ENCODE measurements around the gene ZNF462. TPM values are rescaled to one million over a fixed set of nuclear protein-coding genes. Genes with fewer than 3 reads are reported as not detected.

ZNF462 gene
- total RNA-seq, 1 donor from 2014 or later: 10.8 TPM

- DNase-seq (ENCODE audit: low read depth): no peak
These were observed 131.5 kb downstream of the ZNF462 start for GRCh38 chr9:106994463-106994862.

GRCh38 chr9:107000218-107000617 is 137.3 kb downstream of the ZNF462 start:
- DNase-seq (ENCODE audit: low read depth): no peak

- no peak for DNase-seq (ENCODE audit: low read depth)
These were observed 142.2 kb downstream of the ZNF462 start for GRCh38 chr9:107005201-107005600.

- DNase-seq (ENCODE audit: low read depth): no peak
These were observed 144.4 kb downstream of the ZNF462 start for GRCh38 chr9:107007402-107007801.

GRCh38 chr9:107008011-107008410 is 145.0 kb downstream of the ZNF462 start:
- no peak for DNase-seq (ENCODE audit: low read depth)

- DNase-seq (ENCODE audit: low read depth): no peak
These were observed 145.5 kb downstream of the ZNF462 start for GRCh38 chr9:107008447-107008846.

GRCh38 chr9:107016383-107016782 is 153.4 kb downstream of the ZNF462 start:
- no peak for DNase-seq (ENCODE audit: low read depth)

- peak; percentile 64 for DNase-seq (ENCODE audit: low read depth)
These were observed 156.0 kb downstream of the ZNF462 start for GRCh38 chr9:107018861-107019545.

GRCh38 chr9:107020040-107020530 is 157.1 kb downstream of the ZNF462 start:
- DNase-seq (ENCODE audit: low read depth): peak; percentile 87

- no peak for DNase-seq (ENCODE audit: low read depth)
These were observed 161.2 kb downstream of the ZNF462 start for GRCh38 chr9:107024193-107024592.

GRCh38 chr9:107025260-107026035 is 162.5 kb downstream of the ZNF462 start:
- no peak for DNase-seq (ENCODE audit: low read depth)

GRCh38 chr9:107029146-107029545 is 166.2 kb downstream of the ZNF462 start:
- DNase-seq (ENCODE audit: low read depth): no peak

- DNase-seq (ENCODE audit: low read depth): no peak
These were observed 171.0 kb downstream of the ZNF462 start for GRCh38 chr9:107033966-107034365.

- DNase-seq (ENCODE audit: low read depth): no peak
These were observed 171.9 kb downstream of the ZNF462 start for GRCh38 chr9:107034831-107035230.

GRCh38 chr9:107036367-107036766 is 173.4 kb downstream of the ZNF462 start:
- DNase-seq (ENCODE audit: low read depth): no peak

- DNase-seq (ENCODE audit: low read depth): no peak
These were observed 176.6 kb downstream of the ZNF462 start for GRCh38 chr9:107039542-107039941.

GRCh38 chr9:107042606-107043005 is 179.6 kb downstream of the ZNF462 start:
- no peak for DNase-seq (ENCODE audit: low read depth)

GRCh38 chr9:107043886-107044285 is 180.9 kb downstream of the ZNF462 start:
- DNase-seq (ENCODE audit: low read depth): no peak

GRCh38 chr9:107044872-107045271 is 181.9 kb downstream of the ZNF462 start:
- no peak for DNase-seq (ENCODE audit: low read depth)

- no peak for DNase-seq (ENCODE audit: low read depth)
These were observed 183.7 kb downstream of the ZNF462 start for GRCh38 chr9:107046692-107047091.

GRCh38 chr9:107049046-107049802 is 186.3 kb downstream of the ZNF462 start:
- no peak for DNase-seq (ENCODE audit: low read depth)

GRCh38 chr9:107049803-107050184 is 186.8 kb downstream of the ZNF462 start:
- no peak for DNase-seq (ENCODE audit: low read depth)

All from myocyte (in vitro differentiated cells).